22Rv1 (cell line): ENCODE data around the gene COL27A1.

ENCODE experiments used
- CTCF ChIP-seq: fragments of 450-650 bp; IDR thresholded peaks from 2 replicates; pipeline ENCODE4 v1.5.1; 2017; ENCODE audit warnings: mild to moderate bottlenecking
- ZFX ChIP-seq: fragments of 450-650 bp; IDR thresholded peaks from 2 replicates; pipeline ENCODE4 v1.6.1; 2017; ENCODE audit warnings: antibody characterized with exemption, borderline replicate concordance

DNA sequence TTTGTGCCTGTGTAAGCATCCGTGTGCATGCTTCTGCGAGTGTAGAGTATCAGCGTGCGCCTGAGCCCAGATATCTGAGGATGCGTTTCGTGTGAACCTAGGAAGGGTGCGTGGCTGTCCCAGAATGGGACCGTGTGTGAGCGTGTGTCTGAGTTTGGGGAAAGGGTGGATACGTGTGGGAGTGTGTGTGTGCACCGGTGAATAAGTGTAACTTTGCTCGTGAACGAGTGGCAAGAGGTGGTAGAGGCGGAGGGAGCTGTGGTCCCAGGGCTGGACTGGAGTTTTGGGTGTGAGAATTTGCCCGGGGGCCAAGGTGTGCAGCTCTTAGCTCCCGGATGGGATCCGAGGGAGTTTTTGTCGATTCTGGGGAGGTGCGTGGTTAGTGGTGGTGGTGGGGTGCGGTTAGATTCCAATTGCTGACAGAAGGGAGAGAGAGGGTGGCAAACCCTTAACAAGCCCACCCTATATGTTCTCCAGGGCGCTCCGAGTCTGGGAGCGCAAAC lies 686 bp upstream of the COL27A1 start:
- TF ChIP-seq CTCF (no peak), ZFX (no peak)
